ENCODE data around the gene OR2AP1. TPM values are rescaled to one million over a fixed set of nuclear protein-coding genes. Genes with fewer than 3 reads are reported as not detected.
"Not testable (repeated sequence)": the region's sequence is repeated elsewhere in the genome, so short reads cannot be mapped to it uniquely, and the experiment has no call there.

The OR2AP1 gene
- not detected for total RNA-seq

DNA sequence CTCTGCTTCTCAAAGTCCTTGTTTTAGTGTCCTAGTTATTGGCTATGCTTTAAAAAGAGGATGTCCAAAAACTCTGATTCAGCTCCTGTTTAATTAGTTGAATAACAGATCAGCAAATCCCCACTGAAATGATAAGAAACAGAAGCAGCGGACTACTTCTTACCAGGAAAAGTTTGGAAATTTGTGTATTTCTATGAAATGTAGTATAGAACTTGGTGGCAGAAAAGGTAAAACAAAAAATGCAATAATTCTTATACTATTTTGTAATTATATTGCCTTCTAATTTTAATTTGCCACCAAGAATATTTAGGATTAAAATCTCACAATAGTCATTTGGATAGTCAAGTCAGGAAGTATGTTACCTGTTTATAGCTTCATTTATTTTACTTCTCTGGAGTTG, at the start of gene OR2AP1:
Gene OR2AP1, plus strand, starts transcription at position 301 of the 400 bp plus-strand sequence. CDS start 1,947 bp downstream, outside the sequence.
- no peak within 1 kb of the TSS for H3K27ac Mint-ChIP-seq
- peaks cover 9 to 44% of the 10 kb centered on the region in 2 donors for H3K27me3 Mint-ChIP-seq

DNA sequence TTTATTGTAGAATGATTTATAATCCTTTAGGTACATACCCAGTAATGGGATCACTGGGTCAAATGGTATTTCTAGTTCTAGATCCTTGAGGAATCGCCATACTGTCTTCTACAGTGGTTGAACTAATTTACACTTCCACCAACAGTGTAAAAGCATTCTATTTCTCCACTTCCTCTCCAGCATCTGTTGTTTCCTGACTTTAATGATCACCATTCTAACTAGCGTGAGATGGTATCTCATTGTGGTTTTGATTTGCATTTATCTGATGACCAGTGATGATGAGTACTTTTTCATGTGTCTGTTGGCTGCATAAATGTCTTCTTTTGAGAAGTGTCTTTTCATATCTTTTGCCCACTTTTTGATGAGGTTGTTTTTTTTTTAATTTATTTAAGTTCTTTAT, 24.0 kb upstream of the OR2AP1 start:
- not testable (repeated sequence) for H3K9me3 Mint-ChIP-seq; H3K4me3 Mint-ChIP-seq; DNase-seq (ENCODE audit: low spot score); ATAC-seq; H3K36me3 Mint-ChIP-seq
- Mint-ChIP-seq H3K27ac (peak overlapping the region in 1 of 2 donors; percentile 5), H3K4me1 (ENCODE audit: low read depth in 2 of 2) (peaks cover 0 to 10% of the 10 kb centered on the region in 2 donors), H3K27me3 (peaks cover 16 to 31% of the 10 kb centered on the region in 2 donors)

More for the DNA sequence above, at the start of gene OR2AP1:
- Mint-ChIP-seq H3K4me3 (no peak within 1 kb of the TSS), H3K36me3 (peaks cover 21% of the 10 kb centered on the region), H3K9me3 (peaks cover 19% of the 10 kb centered on the region), H3K4me1 (ENCODE audit: low read depth in 2 of 2) (no peaks in the 10 kb centered on the region)
- no peak for ATAC-seq
- DNase-seq (ENCODE audit: low spot score), result no peak

GRCh38 chr12:55548756-55549155, 23.5 kb upstream of the OR2AP1 start:
- no peak for ATAC-seq
- no peaks in the 10 kb centered on the region for H3K36me3 Mint-ChIP-seq
- H3K9me3 Mint-ChIP-seq, result no peaks in the 10 kb centered on the region
- H3K4me3 Mint-ChIP-seq, result peak overlapping the region; percentile 11
- peak overlapping the region in 1 of 2 donors; percentile 5 for H3K27ac Mint-ChIP-seq
- H3K27me3 Mint-ChIP-seq, result peaks cover 11 to 27% of the 10 kb centered on the region in 2 donors
- peaks cover 0 to 10% of the 10 kb centered on the region in 2 donors for H3K4me1 Mint-ChIP-seq (ENCODE audit: low read depth in 2 of 2)
- no peak for DNase-seq (ENCODE audit: low spot score)

- Mint-ChIP-seq H3K4me1 (ENCODE audit: low read depth in 2 of 2) (peaks cover 0 to 10% of the 10 kb centered on the region in 2 donors), H3K27ac (peak within 1 kb of the TSS in 1 of 2 donors; percentile 5)
These were observed 23.0 kb upstream of the OR2AP1 start, which contains the start of gene OR6C4 for GRCh38 chr12:55549302-55549701. Gene OR6C4, plus strand, starts transcription at chr12:55549602. Its CDS starts 1,625 bp downstream, at chr12:55551227.

DNA sequence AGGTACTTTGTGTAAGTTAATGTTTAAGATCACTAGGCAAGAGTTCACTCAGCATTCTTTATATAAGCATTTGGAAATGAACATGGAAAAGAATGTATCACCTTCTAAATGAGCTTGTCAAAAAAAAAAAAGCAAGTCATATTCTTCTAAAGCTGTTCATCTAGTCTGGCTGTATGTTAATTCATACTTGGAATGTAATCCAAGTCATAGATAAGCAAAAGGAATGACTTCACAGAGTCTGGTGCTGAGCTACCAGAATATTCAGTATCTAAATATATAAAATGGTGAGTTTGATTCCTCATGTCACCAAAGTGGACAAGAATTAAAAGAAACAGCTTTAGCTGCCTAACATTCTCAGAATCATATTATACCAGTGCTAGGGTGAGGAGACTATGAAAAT, 18.0 kb upstream of the OR2AP1 start:
- Mint-ChIP-seq H3K9me3 (peaks cover 10% of the 10 kb centered on the region), H3K4me1 (ENCODE audit: low read depth in 2 of 2) (no peaks in the 10 kb centered on the region), H3K27me3 (peaks cover 5 to 30% of the 10 kb centered on the region in 2 donors), H3K27ac (no peak overlapping the region), H3K4me3 (no peak overlapping the region), H3K36me3 (peaks cover 8% of the 10 kb centered on the region)
- DNase-seq (ENCODE audit: low spot score) (no peak), ATAC-seq (no peak)

More at GRCh38 chr12:55549302-55549701, 23.0 kb upstream of the OR2AP1 start, which contains the start of gene OR6C4:
- Mint-ChIP-seq H3K9me3 (no peaks in the 10 kb centered on the region), H3K27me3 (peaks cover 10 to 32% of the 10 kb centered on the region in 2 donors), H3K4me3 (peak within 1 kb of the TSS; percentile 11), H3K36me3 (no peaks in the 10 kb centered on the region)
- ATAC-seq, result no peak
- no peak for DNase-seq (ENCODE audit: low spot score)

- not testable (repeated sequence) for H3K4me3 Mint-ChIP-seq
- H3K36me3 Mint-ChIP-seq, result peaks cover 21% of the 10 kb centered on the region
These were observed 2.2 kb upstream of the OR2AP1 start for GRCh38 chr12:55570060-55570459.

GRCh38 chr12:55570689-55571088, 1.6 kb upstream of the OR2AP1 start:
- ATAC-seq; DNase-seq (ENCODE audit: low spot score); H3K4me3 Mint-ChIP-seq; H3K4me1 Mint-ChIP-seq (ENCODE audit: low read depth in 2 of 2); H3K27ac Mint-ChIP-seq: not testable (repeated sequence)
- Mint-ChIP-seq H3K36me3 (peaks cover 21% of the 10 kb centered on the region), H3K9me3 (peaks cover 19% of the 10 kb centered on the region), H3K27me3 (peaks cover 9 to 37% of the 10 kb centered on the region in 2 donors)

More at GRCh38 chr12:55570060-55570459, 2.2 kb upstream of the OR2AP1 start:
- not testable (repeated sequence) for H3K4me1 Mint-ChIP-seq (ENCODE audit: low read depth in 2 of 2); DNase-seq (ENCODE audit: low spot score); ATAC-seq; H3K27ac Mint-ChIP-seq
- Mint-ChIP-seq H3K9me3 (peaks cover 19% of the 10 kb centered on the region), H3K27me3 (peaks cover 9 to 35% of the 10 kb centered on the region in 2 donors)

GRCh38 chr12:55582066-55582465, 9.8 kb downstream of the OR2AP1 start:
- Mint-ChIP-seq H3K4me1 (ENCODE audit: low read depth in 2 of 2) (no peaks in the 10 kb centered on the region), H3K36me3 (no peaks in the 10 kb centered on the region), H3K9me3 (peaks cover 4% of the 10 kb centered on the region), H3K27ac (no peak overlapping the region), H3K4me3 (no peak overlapping the region), H3K27me3 (peaks cover 27 to 54% of the 10 kb centered on the region in 2 donors)
- ATAC-seq, result no peak
- no peak for DNase-seq (ENCODE audit: low spot score)

- ATAC-seq, result no peak
- Mint-ChIP-seq H3K27ac (no peak overlapping the region), H3K9me3 (no peaks in the 10 kb centered on the region), H3K36me3 (no peaks in the 10 kb centered on the region), H3K4me3 (no peak overlapping the region), H3K4me1 (ENCODE audit: low read depth in 2 of 2) (no peaks in the 10 kb centered on the region), H3K27me3 (peaks cover 33 to 53% of the 10 kb centered on the region in 2 donors)
- DNase-seq (ENCODE audit: low spot score), result no peak
These were observed 13.5 kb downstream of the OR2AP1 start for GRCh38 chr12:55585817-55586216.

DNA sequence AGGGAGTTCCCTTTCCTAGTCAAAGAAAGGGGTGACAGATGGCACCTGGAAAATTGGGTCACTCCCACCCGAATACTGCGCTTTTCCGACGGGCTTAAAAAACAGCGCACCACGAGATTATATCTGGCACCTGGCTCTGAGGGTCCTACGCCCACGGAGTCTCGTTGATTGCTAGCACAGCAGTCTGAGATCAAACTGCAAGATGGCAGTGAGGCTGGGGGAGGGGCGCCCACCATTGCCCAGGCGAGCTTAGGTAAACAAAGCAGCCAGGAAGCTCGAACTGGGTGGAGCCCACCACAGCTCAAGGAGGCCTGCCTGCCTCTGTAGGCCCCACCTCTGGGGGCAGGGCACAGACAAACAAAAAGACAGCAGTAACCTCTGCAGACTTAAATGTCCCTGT, 17.9 kb downstream of the OR2AP1 start:
- H3K4me1 Mint-ChIP-seq (ENCODE audit: low read depth in 2 of 2); ATAC-seq; DNase-seq (ENCODE audit: low spot score); H3K4me3 Mint-ChIP-seq; H3K36me3 Mint-ChIP-seq; H3K9me3 Mint-ChIP-seq; H3K27ac Mint-ChIP-seq: not testable (repeated sequence)
- peaks cover 36 to 51% of the 10 kb centered on the region in 2 donors for H3K27me3 Mint-ChIP-seq

DNA sequence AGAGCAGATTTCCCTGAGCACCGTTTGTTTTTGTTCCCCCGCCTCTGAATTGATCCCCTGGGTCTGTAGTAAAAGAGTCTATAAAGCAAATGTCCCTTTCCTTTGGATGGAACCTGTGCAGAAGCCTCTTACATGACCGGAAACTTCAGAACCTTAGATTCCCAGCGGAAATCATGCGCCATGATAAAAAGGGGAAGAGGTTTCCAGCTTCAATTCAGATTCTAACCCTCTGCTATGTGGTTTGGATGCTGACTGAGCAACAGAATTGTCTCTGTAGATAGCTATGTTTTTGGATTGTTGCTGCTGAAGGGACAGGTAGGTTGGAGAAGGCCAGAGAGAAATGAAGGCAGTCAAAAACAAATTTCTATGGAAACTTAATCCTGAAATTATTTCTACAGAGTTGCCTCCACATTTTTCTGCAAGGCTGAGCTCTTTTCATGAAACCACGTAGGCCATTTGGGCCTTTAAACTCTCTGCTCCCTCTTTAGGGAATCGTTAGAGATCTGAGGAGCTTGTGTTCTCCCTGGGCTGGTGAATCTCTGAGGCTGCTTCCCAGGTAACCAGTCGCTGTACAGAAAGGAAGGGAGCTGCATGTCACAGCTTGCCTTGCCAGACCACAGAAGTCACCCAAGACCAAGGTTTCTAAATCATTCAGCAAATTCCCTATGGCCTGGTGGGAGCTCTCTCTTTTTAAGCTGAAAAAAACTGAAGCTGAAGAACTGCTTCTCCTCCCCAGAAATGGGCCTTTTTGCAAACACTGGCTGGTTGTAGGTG, 35.7 kb downstream of the OR2AP1 start:
- Mint-ChIP-seq H3K27me3 (peaks cover 21 to 36% of the 10 kb centered on the region in 2 donors), H3K27ac (no peak overlapping the region), H3K36me3 (no peaks in the 10 kb centered on the region), H3K9me3 (no peaks in the 10 kb centered on the region), H3K4me3 (no peak overlapping the region), H3K4me1 (ENCODE audit: low read depth in 2 of 2) (no peaks in the 10 kb centered on the region)
- DNase-seq (ENCODE audit: low spot score) (no peak), ATAC-seq (no peak)

- ATAC-seq, result no peak
- Mint-ChIP-seq H3K27me3 (peaks cover 32 to 39% of the 10 kb centered on the region in 2 donors), H3K36me3 (peaks cover 7% of the 10 kb centered on the region), H3K4me1 (ENCODE audit: low read depth in 2 of 2) (no peaks in the 10 kb centered on the region), H3K27ac (no peak overlapping the region), H3K4me3 (no peak overlapping the region), H3K9me3 (peaks cover 3% of the 10 kb centered on the region)
- DNase-seq (ENCODE audit: low spot score), result no peak
These were observed 38.3 kb downstream of the OR2AP1 start for GRCh38 chr12:55610598-55610997.

GRCh38 chr12:55612646-55613045, 40.4 kb downstream of the OR2AP1 start:
- H3K36me3 Mint-ChIP-seq, result peaks cover 7% of the 10 kb centered on the region
- no peak overlapping the region for H3K4me3 Mint-ChIP-seq
- H3K27me3 Mint-ChIP-seq, result peaks cover 38 to 45% of the 10 kb centered on the region in 2 donors
- H3K27ac Mint-ChIP-seq, result no peak overlapping the region
- ATAC-seq (no peak), DNase-seq (ENCODE audit: low spot score) (no peak)
- H3K9me3 Mint-ChIP-seq, result peaks cover 3% of the 10 kb centered on the region
- no peaks in the 10 kb centered on the region for H3K4me1 Mint-ChIP-seq (ENCODE audit: low read depth in 2 of 2)

- Mint-ChIP-seq H3K4me3 (no peak overlapping the region), H3K27me3 (peaks cover 40 to 44% of the 10 kb centered on the region in 2 donors), H3K27ac (no peak overlapping the region), H3K4me1 (ENCODE audit: low read depth in 2 of 2) (no peaks in the 10 kb centered on the region), H3K36me3 (peaks cover 7% of the 10 kb centered on the region), H3K9me3 (peaks cover 3% of the 10 kb centered on the region)
- DNase-seq (ENCODE audit: low spot score) (no peak), ATAC-seq (no peak)
These were observed 42.5 kb downstream of the OR2AP1 start for GRCh38 chr12:55614764-55615163.

Data from natural killer cell treated with Interleukin-12 subunit alpha and Interleukin-12 subunit beta and Interleukin-15 and Interleukin-18, amount 100 ng/mL, for 72 hours (primary cell).